Cerebellar cortex (tissue), 1 donor: ENCODE measurements around the gene AP4S1.
"Not testable (repeated sequence)": the region's sequence is repeated elsewhere in the genome, so short reads cannot be mapped to it uniquely, and the experiment has no call there.

ENCODE experiments used
- DNase-seq: peaks from one replicate; pipeline ENCODE4 v3.0.0-alpha.2; 2015; ENCODE audit warnings: low spot score

The AP4S1 gene

DNA sequence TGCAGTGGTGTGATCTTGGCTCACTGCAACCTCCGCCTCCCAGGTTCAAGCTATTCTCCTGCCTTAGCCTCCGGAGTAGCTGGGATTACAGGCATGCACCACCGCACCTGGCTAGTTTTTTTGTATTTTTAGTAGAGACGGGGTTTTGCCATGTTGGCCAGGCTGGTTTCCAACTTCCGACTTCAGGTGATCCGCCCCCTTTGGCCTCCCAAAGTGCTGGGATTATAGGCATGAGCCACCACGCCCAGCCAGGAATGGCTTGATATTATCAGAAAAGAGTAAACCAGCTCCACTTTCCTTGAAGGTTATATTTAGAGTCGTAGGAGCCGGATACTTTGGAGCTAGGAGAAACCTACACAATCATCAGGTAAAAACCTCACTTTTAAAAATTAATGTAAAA is 61.0 kb downstream of the AP4S1 start:
- DNase-seq, result not testable (repeated sequence)

DNA sequence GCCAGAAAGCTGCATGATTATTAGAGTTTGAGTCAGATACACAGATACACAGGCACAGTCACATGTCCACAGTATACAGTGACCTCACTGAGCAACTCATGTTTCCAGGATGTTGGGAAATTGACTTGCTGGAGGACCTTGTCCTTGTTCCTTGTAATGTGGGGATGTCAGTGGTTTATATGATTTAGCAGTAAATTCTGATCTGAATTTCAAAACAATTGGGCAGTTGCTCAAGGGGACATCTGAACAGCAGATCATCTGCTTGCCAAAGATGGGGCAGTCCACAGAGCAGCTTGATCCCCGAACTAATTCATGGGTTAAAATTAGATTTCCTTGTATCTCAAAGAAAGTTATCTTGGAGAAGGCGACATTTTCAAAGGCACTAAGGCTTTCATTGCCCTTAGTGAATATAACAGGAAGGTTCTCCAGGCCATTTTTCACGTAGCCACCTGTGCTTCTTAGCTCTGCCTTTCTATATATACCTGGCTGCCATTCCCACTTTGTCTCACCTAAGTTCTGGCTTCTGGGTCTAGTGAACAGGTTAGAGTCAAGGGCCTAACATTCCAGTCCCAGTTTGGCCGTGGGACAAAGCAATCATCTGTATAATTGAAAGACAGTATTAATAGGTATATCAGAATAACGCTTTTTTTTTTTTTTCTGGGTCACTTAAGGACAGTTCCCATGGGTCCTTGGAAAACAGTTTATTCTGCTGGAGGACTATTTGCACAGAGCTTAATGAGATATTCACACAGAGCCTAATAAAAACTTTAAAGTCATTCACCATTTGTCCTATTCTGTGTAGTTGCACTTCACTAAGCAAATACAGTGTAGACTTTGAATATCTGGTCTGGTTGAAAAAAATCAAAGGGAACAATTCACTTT is 65.7 kb downstream of the AP4S1 start:
- no peak for DNase-seq

DNA sequence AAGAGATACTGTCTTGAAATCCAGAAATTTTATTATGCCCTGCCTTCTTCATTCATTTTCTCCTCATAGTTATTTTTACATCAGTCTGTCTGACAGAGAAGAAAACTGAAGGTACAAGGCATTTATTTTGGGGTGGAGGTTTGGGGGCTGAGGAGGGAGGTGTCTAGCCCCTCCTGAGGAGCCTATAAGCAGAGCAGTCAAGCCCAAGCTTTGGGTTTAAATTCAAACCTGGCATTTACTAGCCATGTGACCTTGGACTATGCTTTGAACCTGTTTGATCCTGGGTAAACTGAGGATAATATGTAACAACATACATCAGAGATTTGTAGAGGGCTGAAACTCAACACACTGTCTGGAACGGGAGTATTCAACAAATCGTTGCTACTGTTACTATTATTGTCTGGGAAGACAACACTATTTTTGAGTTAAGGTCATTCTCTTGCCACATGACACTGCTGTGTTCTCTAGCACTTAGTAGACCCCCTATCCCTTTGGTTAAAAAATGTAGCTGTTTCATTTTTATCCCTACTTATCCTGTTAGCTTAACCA is 66.8 kb downstream of the AP4S1 start:
- no peak for DNase-seq

DNA sequence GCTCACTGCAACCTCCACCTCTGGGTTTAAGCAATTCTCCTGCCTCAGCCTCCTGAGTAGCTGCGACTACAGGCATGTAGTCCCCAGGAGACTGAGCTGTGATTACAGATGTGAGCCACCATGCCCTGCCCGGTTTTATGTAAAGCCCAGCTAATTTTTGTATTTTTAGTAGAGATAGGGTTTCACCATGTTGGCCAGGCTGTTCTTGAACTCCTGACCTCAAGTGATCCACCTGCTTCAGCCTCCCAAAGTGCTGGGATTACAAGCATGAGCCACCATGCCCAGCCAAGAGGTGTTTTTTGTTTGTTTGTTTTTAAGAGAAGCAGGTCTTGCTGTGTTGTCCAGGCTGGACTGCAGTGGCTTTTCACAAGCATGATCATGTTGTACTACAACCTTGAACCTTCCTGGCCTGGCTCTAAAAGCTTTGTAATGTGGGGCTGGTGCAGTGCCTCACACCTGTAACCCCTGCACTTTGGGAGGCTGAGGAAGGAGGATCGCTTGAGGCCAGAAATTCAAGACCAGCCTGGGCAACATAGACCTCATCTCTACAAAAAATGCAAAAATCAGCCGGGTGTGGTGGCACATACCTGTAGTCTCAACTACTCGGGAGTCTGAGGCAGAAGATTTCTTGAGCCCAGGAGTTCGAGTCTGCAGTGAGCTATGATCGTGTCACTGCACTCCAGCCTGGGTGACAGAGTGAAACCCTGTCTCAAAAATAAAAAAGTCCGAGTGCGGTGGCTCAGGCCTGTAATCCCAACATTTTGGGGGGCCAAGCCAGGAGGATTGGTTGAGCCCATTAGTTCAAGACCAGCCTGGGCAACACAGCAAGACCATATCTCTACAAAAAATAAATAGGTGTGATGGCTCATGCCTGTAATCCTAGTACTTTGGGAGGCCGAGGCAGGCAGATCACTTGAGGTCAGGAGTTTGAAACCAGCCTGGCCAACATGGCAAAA is 68.7 kb downstream of the AP4S1 start:
- not testable (repeated sequence) for DNase-seq

DNA sequence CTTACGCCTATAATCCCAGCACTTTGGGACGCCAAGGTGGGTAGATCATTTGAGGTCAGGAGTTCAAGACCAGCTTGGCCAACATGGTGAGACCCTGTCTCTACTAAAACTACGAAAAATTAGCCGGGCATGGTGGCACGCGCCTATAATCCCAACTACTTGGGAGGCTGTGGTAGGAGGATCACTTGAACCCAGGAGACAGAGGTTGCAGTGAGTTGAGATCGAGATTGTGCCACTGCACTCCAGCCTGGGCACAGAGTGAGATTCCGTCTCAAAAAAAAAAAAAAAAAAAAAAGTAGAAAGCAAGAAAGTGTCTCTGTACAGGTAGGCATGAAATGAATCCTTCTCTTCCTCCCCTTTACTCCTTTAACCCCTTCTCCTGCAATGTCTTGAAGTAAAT is 70.4 kb downstream of the AP4S1 start:
- DNase-seq, result not testable (repeated sequence)

DNA sequence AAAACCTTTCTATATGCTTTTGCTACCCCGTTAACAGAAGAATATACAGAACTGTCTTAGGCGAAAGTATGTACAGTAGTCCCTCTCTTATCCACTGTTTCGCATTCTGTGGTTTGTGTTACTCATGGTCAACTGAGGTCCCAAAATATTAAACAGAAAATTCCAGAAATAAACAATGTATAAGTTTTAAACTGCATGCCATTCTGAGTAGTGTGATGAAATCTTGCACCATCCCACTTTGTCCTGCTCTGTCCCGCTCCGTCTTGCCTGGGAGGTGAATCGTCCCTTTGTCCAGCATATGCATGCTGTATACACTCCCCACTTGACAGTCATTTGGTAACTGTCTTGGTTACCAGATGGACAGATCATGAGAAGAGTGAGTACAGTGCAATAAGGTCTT is 70.8 kb downstream of the AP4S1 start:
- DNase-seq, result no peak

DNA sequence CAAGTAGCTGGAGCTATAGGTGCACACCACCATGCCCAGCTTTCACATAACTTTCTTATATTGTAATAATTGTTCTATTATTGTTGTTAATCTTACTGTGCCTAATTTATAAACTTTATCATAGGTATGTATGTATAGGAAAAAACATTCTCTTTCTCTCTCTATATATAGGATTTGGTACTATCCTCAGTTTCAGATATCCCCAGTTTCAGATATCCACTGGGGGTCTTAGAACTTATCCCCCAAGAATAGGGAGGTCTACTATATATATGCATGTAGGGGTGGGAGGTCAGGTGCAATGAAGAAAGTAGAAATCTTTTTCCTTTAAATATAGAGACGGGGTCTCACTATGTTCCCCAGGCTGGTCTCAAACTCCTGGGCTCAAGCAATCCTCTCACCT is 71.6 kb downstream of the AP4S1 start:
- no peak for DNase-seq

DNA sequence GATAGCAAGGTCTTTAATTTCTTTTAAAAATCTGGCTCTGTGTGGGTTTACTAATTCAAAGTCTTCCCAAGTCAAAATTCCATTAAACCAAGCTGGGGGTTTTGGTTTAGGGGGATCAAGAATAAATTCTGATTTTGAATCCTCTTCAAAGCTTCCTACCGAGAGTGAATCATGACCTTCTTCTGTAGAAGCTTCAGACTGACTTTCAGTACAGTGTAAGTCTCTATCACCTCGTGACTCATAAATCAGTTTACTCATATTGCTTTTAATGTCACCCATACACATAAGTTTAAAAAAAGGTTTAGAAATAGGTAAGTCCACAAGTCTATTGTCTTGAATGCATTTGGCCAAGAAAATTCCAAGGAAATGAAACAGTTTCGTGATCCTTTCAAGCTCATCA is 81.3 kb downstream of the AP4S1 start:
- DNase-seq, result no peak

DNA sequence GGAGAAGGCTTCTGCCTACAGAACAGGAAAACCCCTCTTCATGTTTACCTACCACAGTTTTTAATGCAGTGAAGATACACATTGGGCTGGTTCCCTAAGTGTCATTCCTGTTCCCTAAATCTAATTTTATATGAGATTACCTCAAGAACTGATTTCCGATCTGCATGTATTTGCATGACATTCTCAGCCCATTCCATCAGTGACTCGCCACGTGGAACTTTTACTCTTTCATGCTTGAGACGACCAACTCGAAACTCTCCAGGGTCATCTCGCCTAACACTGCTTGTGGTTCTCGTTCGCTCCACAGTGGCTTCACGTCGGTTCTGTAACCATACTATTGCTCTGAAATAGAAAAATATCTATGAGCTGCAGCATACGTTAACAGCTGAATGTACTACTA is 83.8 kb downstream of the AP4S1 start:
- DNase-seq, result no peak

DNA sequence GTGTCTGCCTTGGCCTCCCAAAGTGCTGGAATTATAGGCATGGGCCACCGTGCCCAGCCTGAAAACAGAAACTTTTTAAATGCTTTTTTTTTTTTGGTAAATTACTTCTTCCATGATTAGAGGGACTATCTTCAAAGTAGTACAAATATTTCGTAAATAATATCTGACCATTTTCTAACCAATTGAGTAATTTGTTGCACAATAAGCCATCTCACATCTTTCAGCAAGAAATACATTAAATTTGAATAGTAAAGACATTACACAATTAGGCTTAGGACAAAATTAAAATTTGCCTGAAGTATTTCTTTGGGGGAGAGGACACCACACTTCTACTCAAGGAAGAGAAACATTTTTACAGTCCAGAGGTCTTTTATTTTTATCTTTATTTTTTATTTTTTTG is 85.4 kb downstream of the AP4S1 start:
- no peak for DNase-seq

DNA sequence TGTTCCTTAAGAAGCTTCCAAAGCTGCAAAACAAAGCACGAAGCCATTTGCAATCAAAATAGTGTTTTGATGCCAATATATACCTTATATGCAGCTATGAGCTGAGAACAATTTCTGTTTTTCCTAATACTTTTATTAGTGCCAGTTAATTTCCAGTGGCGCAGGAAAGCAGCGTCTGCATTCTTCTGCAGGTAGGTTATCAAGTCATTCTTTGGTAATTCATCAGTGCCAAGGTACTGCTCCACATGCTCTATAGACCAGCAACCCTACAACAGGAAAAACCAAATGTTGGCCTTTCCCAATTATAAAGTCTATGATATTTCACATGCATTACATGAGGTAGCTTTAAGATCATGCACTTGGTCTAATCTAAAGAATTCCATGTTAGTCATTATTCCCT is 88.3 kb downstream of the AP4S1 start:
- no peak for DNase-seq

DNA sequence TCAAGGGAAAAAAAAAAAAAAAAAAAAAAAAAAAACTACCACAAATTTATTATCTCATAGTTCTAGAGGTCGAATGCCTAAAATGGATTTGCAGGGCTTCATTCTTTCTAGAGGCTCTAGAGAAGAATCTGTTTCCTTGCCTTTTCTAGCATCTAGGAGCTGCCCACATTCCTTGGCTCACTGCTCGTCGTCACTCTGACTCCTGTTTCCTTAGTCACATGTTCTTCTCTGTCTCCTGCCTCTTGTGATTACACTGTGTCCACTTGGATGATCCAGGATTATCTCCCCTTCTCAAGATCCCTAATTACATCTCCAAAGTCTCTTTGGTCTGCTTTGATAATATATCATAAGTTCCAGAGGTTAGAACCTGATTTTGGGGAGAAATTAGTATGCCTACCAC is 93.4 kb downstream of the AP4S1 start:
- DNase-seq, result no peak

DNA sequence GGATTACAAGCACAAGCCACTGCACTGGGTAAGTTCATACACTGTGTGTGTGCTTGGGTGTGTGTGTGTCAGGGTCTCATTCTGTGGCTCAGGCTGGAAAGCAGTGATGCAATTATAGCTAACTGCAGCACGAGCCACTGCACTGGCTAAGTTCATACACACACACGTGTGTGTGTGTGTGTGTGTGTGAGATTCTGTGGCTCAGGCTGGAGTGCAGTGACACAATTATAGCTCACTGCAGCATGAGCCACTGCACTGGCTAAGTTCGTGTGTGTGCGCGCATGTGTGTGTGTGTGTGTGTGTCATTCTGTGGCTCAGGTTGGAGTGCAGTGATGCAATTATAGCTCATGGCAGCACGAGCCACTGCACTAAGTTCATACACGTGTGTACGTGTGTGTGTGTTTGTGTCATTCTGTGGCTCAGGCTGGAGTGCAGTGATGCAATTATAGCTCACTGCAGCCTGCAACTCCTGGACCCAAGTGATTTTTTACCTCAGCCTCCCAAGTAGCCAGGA is 96.7 kb downstream of the AP4S1 start:
- no peak for DNase-seq

DNA sequence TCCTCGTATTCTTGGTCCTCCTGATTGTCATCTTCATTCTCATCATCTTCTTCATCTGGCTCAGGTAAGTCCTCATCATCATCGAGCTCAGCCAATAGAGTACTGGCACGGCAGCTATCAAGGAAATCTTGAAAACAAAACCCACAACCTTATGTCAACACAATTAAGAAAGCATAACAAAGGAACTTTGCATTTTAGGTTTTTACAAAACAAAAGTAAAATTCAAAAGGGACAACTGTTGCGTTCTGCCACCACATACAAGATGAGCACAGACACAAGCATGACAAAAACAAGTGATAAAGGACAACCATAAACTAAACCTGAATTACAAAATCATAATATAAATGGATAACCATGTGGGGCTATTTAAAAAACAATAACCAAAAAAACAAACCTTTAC is 97.5 kb downstream of the AP4S1 start:
- no peak for DNase-seq

DNA sequence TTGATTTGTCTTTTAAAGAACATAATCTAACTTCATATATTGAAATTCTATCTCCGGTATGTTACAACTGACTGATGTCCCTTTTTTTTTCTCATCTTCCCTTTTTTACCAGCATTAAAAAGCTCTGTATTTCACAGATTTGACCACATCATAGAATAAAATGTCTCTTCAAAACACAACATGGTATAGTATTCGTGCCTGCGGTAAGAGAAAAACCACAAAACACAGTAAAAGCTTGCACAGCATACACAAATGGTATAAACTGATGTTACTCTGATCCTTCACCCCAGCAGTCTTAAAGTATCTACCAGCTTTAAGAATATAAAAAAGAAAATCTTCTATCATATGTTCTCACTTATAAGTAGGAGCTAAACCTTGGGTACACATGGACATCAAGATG is 98.7 kb downstream of the AP4S1 start:
- DNase-seq, result no peak

DNA sequence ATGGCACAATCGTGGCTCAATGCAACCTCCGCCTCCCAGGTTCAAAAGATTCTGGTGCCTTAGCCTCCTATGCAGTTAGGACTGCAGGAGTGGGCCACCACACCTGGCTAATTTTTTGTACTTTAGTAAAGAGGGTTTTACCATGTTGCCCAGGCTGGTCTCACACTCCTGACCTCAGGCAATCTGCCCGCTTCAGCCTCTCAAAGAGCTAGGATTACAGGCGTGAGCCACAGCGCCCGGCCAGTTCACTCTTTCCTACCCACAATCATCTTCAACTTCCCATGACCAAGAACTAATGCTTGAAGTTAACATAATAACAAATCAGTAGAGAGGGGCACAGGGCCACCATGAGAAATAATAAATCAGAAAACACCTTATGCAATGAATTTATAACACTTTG is 99.8 kb downstream of the AP4S1 start:
- DNase-seq, result no peak

DNA sequence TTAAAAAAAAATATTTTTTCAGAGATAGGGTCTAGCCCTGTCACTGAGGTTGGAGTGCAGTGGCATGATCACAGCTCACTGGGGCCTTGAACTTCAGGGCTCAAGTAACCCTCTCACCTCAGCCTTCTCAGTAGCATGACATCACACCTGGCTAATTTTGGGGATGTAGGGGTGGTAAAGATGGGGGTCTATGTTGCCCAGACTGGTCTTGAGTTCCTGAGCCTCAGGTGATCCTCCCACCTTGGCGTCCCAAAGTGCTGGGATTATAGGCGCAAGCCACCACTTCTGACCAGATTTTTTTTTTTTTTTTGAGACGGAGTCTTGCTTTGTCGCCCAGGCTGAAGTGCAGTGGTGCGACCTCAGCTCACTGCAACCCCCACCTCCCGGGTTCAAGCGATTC is 101.2 kb downstream of the AP4S1 start:
- no peak for DNase-seq

DNA sequence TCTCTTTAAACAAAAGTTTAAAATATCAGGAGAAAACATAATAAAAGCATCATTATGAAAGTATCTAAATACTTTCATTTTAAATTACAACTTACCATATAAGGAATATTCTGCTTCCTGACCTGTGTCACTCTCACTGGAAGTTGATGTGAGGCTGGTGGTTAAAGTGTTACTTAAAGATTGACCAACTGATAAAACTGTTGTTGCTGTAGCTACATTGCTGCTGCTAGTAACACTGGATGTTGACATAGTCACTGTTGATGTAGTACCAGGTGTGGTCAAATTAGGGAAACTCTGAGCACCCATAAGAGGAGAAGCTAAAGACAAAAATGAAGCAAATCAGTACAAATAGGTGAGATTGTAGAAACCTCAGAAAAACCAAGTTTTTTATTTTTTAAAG is 102.2 kb downstream of the AP4S1 start:
- no peak for DNase-seq

DNA sequence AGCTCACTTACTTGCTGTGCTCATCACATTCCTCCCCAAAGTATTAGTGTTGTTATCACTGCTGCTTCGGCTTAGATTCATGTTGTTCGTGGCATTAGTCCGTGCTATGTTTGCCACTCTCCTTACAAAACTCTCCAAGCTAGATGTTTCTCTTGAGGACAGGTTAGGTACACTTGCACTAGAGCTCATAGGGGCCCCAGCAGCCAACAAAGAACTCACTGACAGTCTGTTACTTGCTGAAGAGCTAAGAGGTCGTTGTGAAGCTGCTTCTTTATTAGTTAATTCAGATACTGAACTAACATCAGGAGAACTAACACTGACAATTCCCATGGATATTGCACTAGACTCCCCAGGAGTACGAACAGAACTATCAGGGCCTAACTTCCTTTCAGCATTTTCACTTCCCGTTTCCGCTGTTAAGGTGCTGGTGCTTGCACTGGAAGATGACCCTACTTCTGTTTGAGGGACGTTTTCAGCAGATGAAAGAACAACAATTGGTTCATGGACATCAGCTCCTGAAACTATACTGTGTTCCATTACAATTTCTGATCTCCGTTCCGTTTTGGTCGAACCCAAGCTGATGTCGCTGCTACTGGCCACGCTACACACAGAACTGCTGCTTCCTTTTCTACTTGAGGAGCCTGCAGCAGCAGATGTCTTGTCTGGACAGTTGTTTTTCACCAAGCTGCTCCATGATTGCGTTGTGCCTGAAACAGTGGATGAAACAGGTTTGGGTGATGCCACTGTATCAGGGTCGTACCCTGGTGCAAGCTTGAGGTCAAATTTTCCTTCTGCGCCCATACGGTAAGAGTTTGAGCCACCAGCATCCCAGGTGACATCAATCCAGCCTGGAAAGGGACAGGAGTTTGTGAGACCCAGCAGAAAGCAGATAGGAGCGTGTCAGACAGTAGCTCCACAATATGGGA is 103.4 kb downstream of the AP4S1 start:
- DNase-seq, result no peak

DNA sequence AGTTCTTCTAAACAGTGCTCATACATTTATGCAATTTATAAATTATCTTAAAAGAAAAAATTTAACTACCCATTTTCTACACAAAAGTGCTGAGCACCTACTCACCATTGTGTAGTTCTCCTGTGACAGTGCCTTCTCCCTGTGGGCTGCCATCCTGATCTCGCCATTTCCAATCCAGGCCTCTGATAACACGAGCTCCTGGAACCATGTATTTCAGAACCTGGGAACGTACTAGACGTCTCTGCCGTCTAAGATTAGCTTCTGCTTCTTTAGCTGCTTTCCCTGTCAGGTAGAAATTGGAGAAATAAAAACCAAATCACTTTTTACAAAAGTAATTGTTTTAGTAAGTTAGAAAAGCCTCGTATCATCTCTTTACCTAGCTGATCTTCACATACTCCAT is 107.7 kb downstream of the AP4S1 start:
- DNase-seq, result no peak

DNA sequence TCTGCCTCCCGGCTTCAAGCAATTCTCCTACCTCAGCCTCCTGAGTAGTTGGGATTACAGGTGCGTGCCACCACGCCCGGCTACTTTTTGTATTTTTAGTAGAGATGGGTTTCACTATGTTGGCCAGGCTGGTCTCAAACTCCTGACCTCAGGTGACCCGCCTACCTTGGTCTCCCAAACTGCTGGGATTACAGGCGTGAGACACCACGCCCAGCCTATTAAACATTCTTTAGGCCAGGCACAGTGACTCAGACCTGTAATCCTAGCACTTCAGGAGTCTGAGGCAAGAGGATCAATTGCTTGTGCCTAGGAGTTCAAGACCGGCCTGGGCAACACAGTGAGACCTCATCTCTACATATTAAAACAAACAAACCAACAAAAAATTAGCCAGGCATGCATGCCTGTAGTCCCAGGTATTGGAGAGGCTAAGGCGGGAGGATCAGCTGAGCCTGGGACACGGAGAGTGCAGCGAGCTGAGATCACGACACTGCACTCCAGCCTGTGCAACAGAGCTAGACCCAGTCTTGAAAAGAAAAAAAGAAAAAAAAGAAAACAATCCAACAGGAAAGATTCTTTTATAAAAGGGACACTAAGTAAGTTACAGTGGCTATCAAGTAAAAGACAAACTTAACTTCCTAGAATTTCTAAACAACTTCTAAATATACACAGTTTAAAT is 111.9 kb downstream of the AP4S1 start:
- DNase-seq, result no peak
